GM20431 (cell line): ENCODE data around the gene UBE2R2.

ENCODE experiments used
- in situ Hi-C: fragments of 300-500 bp; cut with MseI, MboI; formaldehyde crosslinking; loops from one replicate; pipeline ENCODE4 v1.15.0; 2020; ENCODE audit warnings: low sequenced_read_pairs; ENCODE audit not compliant: unreplicated experiment

UBE2R2 gene

GRCh38 chr9:33964086-33964768 lies 147.3 kb downstream of the UBE2R2 start:
- in situ Hi-C loops = no loop called here
